Omental fat pad (tissue), 4 donors: ENCODE results near the gene SELENOO. TPM values are rescaled to one million over a fixed set of nuclear protein-coding genes. Genes with fewer than 3 reads are reported as not detected.

Source experiments
- ATAC-seq: fragments of 150-250 bp; one replicate; pipeline ENCODE4 v1.9.1; 2016; ENCODE audit warnings: mild to moderate bottlenecking, moderate library complexity; ENCODE audit not compliant: low FRiP score
- DNase-seq: peaks from one replicate; pipeline ENCODE4 v3.0.0-alpha.2; 2019; ENCODE audit warnings: low spot score
- total RNA-seq, 4 donors: library from RNA; depleted of rRNA; stranded (reverse); fragments of >200 nt; gene quantifications; one replicate each; pipeline ENCODE4 v1.1.0, GENCODE V29; 2016
- TF ChIP-seq, protein P1 (sequence below), 3 donors: fragments of 450-650 bp; IDR thresholded peaks; one replicate each; pipeline ENCODE4 v1.5.1; 2016 to 2017; ENCODE audit warnings: antibody characterized with exemption in 3 of 3, mild to moderate bottlenecking in 3 of 3, moderate library complexity in 2 of 3

SELENOO gene
- total RNA-seq, 4 donors from 2014 or later: 21.2 to 38.3 (median 31.9) TPM

- TF ChIP-seq, protein P1, sequence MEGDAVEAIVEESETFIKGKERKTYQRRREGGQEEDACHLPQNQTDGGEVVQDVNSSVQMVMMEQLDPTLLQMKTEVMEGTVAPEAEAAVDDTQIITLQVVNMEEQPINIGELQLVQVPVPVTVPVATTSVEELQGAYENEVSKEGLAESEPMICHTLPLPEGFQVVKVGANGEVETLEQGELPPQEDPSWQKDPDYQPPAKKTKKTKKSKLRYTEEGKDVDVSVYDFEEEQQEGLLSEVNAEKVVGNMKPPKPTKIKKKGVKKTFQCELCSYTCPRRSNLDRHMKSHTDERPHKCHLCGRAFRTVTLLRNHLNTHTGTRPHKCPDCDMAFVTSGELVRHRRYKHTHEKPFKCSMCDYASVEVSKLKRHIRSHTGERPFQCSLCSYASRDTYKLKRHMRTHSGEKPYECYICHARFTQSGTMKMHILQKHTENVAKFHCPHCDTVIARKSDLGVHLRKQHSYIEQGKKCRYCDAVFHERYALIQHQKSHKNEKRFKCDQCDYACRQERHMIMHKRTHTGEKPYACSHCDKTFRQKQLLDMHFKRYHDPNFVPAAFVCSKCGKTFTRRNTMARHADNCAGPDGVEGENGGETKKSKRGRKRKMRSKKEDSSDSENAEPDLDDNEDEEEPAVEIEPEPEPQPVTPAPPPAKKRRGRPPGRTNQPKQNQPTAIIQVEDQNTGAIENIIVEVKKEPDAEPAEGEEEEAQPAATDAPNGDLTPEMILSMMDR (IDR thresholded peaks at IDR 0.05): no peak
- DNase-seq: no peak
- ATAC-seq: no peak
Measured at GRCh38 chr22:50178471-50178864, 22.3 kb upstream of the SELENOO start.

GRCh38 chr22:50178871-50179869 lies 21.6 kb upstream of the SELENOO start:
- no peak for DNase-seq
- TF ChIP-seq, protein P1 (IDR thresholded peaks at IDR 0.05): no peak
- ATAC-seq: no peak

DNA sequence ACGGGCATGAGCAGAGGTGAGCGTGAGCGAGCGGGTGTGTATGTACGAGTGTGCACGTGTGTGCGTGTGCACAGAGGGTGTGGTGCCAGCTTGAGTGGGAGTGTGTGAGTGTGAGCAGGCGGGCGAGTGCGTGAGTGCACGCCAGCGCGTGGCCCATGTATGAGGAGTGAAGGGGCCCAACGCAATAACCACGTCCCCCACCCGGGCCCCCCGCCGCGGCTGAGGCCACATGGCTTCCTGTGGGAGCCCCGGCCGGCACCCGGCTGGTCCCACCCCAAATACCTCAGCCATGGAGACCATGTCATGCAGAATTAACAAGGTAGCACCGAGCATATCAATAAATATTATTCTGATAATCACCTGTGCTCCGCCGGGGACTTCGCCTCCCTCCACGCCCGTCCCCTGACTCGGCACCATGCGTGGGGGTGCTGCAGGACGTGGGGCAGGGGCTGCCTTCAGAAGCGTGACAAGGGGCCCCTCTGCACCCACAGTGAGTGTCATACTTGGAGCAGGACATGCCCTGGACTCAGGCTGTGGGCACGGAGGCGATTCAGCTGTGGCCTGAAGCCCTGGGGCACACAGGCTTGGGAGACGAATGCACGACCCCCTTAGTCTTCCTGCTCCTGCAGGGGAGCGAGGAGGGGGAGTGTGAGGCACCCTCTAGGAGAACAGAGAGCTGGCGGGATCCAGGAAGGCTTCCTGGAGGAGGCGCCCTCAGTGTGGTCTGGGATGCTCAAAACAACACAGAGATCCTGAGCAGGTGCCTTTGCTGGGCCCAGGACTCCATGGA lies 20.7 kb upstream of the SELENOO start:
- TF ChIP-seq, protein P1 (IDR thresholded peaks at IDR 0.05): no peak
- no peak for ATAC-seq
- no peak for DNase-seq

DNA sequence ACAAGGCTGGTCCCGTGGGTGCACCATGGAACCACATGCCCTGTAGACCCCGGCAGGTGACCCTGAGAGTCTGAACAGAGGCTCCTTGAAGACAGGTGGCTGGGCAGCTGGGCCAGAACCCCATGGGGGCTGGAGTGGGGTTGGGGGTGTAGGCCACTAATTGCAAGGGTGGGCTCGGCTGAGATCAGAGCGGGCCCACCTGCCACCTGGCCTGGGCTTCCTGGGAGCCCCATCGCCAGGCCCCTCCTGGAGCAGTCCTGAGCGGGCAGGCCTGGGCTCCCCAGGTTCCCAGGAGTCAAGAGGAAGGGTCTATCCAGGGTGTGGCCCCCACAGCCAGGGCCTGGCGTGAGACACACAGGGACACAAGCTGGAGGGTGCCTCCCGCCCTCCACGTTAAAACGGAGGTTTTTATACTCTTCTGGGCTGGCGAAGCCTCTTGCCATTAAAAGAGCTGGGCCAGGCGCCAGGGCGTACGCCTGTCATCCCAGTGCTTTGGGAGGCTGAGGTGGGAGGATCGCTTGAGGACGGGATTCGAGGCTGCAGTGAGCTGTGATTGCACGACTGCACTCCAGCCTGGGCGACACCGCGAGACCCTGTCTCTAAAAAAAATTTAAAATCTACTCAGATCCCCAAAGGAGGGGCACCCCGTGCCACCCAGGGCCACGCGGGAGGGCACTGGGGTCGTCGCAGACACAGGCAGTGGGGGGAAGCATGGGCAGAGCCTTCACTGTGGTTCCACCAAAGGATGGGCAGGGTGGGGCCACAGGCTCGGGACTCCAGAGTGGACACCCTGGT lies 19.9 kb upstream of the SELENOO start:
- TF ChIP-seq, protein P1 (IDR thresholded peaks at IDR 0.05): no peak
- DNase-seq (no peak), ATAC-seq (no peak)

DNA sequence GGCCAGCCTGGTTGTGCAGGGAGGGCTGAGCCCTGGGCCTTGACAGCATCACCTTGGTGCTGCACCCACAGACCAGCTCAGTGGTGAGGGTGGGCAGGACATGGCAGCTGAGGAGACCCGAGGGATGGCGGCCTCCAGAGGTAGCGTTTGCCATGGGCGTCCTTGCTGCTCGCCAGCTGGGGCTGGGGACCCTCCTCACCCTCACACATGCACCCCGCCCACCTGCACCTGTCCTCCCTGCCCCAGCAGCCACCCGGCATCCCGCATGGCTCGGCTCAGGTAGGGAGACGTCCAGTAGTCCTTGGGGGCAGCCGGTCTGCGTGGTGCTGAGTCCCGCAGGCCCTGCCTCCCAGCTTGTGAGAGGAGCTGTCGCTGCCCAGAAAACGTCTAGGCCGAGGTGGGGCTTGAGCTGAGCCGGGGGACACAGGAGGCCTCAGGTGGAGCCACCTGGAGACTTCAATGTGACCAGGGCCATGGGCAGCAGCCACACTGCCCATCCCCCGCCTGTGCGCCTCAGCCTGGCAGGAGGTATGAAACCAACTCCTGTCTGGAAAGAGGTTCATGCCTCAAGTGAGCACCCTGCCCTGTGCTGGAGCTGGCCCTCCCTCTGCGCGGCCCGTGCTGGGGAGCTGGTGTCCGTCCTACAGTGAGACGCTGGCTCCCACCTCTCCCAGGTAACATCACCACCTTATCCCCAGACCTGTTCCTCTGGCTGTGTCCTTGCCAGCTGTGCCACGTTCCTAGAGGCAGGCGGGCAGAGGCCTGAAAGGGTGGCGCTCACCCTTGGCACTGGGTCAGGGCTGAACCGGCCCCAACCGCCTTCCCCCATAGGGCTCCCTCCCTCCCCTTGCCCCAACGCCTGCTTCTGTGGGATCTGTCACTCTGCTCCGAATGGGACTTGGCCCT lies 18.4 kb upstream of the SELENOO start:
- ATAC-seq (no peak), DNase-seq (no peak)
- TF ChIP-seq, protein P1 (IDR thresholded peaks at IDR 0.05): no peak
